ENCODE measurements around the gene TMEM59L. TPM values are rescaled to one million over a fixed set of nuclear protein-coding genes. Genes with fewer than 3 reads are reported as not detected.

Gene TMEM59L
- polyA plus RNA-seq, 1 of the 3 experiments (the other 2 are of a cell fraction), result 9.6 TPM

GRCh38 chr19:18618236-18618635 is 5.6 kb downstream of the TMEM59L start:
- H3K4me1 ChIP-seq (ENCODE audit: control insufficient read depth in 1 of 2, insufficient read depth in 2 of 2, low read depth in 1 of 2, low read length in 1 of 2), result peaks cover 0 to 2% of the 10 kb centered on the region in 2 experiments; a peak in 1 of 4 replicates
- H3K27ac ChIP-seq (ENCODE audit: low read depth in 2 of 2, low read length in 1 of 2), result no peak overlapping the region
- TF ChIP-seq FOXM1 (IDR thresholded peaks at IDR 0.05; ENCODE audit: low read depth) (no peak), GABPA (IDR thresholded peaks at IDR 0.05; ENCODE audit: low read depth) (no peak), EP300 (IDR thresholded peaks at IDR 0.05; ENCODE audit: borderline replicate concordance in 1 of 2, low read depth in 1 of 2, low read length in 1 of 2) (no peak), GATA2 (CRISPR knock-in tag; IDR thresholded peaks at IDR 0.05) (no peak), YY1 (IDR thresholded peaks at IDR 0.05; ENCODE audit: low read depth) (no peak), TCF12 (IDR thresholded peaks at IDR 0.05) (no peak), RXRA (IDR thresholded peaks at IDR 0.05; ENCODE audit: borderline replicate concordance, low read depth) (no peak), RCOR1 (IDR thresholded peaks at IDR 0.05; ENCODE audit: low read length) (no peak), RFX5 (IDR thresholded peaks at IDR 0.05; ENCODE audit: low read length) (no peak), REST (IDR thresholded peaks at IDR 0.05; ENCODE audit: low read depth, low read length) (no peak), EZH2phosphoT487 (IDR thresholded peaks at IDR 0.05; ENCODE audit: borderline replicate concordance, low read depth) (no peak), FOXJ3 (CRISPR knock-in tag; IDR thresholded peaks at IDR 0.05) (no peak), USF1 (IDR thresholded peaks at IDR 0.05; ENCODE audit: borderline replicate concordance, low read depth) (no peak), TAF1 (IDR thresholded peaks at IDR 0.05; ENCODE audit: borderline replicate concordance, low read depth, low read length) (no peak), ZBTB33 (IDR thresholded peaks at IDR 0.05; ENCODE audit: borderline replicate concordance, low read depth) (no peak), FOSL2 (IDR thresholded peaks at IDR 0.05; ENCODE audit: borderline replicate concordance, low read depth) (no peak), NFIC (IDR thresholded peaks at IDR 0.05; ENCODE audit: borderline replicate concordance) (no peak)
- H2AFZ ChIP-seq (ENCODE audit: low read depth), result no peak overlapping the region
- no peak for DNase-seq
- H3K79me2 ChIP-seq (ENCODE audit: insufficient read depth), result no peaks in the 10 kb centered on the region
- no peaks in the 10 kb centered on the region for H3K27me3 ChIP-seq (ENCODE audit: insufficient read depth)
- no peaks in the 10 kb centered on the region for H3K9me3 ChIP-seq
- WGBS (ENCODE audit: low lambda C conversion rate), result no CpG with 5 or more reads among the region's 13 CpGs
- no peaks in the 10 kb centered on the region for H3K36me3 ChIP-seq (replicated peaks in 1 of 2; ENCODE audit: control insufficient read depth in 1 of 2, insufficient read depth in 2 of 2, low read length in 1 of 2)
- no peaks in the 10 kb centered on the region for H3K9me2 ChIP-seq
- ChIA-PET CTCF (interaction anchor here (0.9 kb wide), 1 partner anchor 229 kb away, joined by 3 read pairs; no protein-coding TSS in a partner anchor), POLR2A (no interaction called here)
- no peak overlapping the region for H3K4me2 ChIP-seq
- H3F3A ChIP-seq (replicated peaks; ENCODE audit: insufficient read depth), result peaks cover 5% of the 10 kb centered on the region
- H3K9ac ChIP-seq, result no peak overlapping the region
- H4K20me1 ChIP-seq (ENCODE audit: insufficient read depth), result no peaks in the 10 kb centered on the region
- H3K4me3 ChIP-seq (ENCODE audit: low read depth in 2 of 2, low read length in 1 of 2), result no peak overlapping the region

All from SK-N-SH (cell line).